Measurements from ENCODE around the gene PYCR2. TPM values are rescaled to one million over a fixed set of nuclear protein-coding genes. Genes with fewer than 3 reads are reported as not detected.

Gene PYCR2
- total RNA-seq, 1 donor from 2014 or later: 54.8 TPM

GRCh38 chr1:225871359-225872074 lies 52.5 kb downstream of the PYCR2 start:
- no peak for TF ChIP-seq CTCF (IDR thresholded peaks at IDR 0.05; ENCODE audit: unreplicated experiment)
- H3K4me3 Mint-ChIP-seq (ENCODE audit: low read depth): no peak overlapping the region
- H3K27me3 Mint-ChIP-seq: no peaks in the 10 kb centered on the region
- no peaks in the 10 kb centered on the region for H3K9me3 Mint-ChIP-seq (ENCODE audit: low read depth)
- no peak for DNase-seq (ENCODE audit: low spot score, unreplicated experiment)
- peaks cover 21% of the 10 kb centered on the region for H3K36me3 Mint-ChIP-seq (ENCODE audit: insufficient read depth)
- no peak overlapping the region for H3K27ac Mint-ChIP-seq
- peaks cover 16% of the 10 kb centered on the region for H3K4me1 Mint-ChIP-seq (ENCODE audit: low read depth)

DNA sequence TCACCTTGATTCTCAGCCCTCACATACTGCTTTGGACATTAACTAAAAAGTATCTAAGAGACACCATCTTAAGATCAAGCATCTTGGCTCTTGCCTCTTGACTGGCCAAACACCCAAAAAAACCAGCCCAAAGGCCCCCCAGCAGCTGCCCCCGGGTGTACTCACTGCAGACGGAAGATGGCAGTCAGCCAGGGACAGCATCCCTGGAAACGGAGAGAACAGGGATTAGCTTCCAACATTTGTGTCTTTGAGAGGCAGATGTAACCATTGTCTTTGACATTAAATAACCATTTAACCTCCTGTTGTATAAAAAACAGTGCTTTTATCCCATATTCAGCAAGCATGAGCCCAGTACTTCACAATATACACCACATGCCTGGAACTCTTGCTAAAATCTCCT lies 53.1 kb downstream of the PYCR2 start:
- no peak overlapping the region for H3K4me3 Mint-ChIP-seq (ENCODE audit: low read depth)
- no peaks in the 10 kb centered on the region for H3K9me3 Mint-ChIP-seq (ENCODE audit: low read depth)
- no peak for DNase-seq (ENCODE audit: low spot score, unreplicated experiment)
- no peak for TF ChIP-seq CTCF (IDR thresholded peaks at IDR 0.05; ENCODE audit: unreplicated experiment)
- H3K4me1 Mint-ChIP-seq (ENCODE audit: low read depth): peaks cover 12% of the 10 kb centered on the region
- peaks cover 20% of the 10 kb centered on the region for H3K36me3 Mint-ChIP-seq (ENCODE audit: insufficient read depth)
- no peak overlapping the region for H3K27ac Mint-ChIP-seq
- no peaks in the 10 kb centered on the region for H3K27me3 Mint-ChIP-seq

Small RNA genes within 50 kb of the gene (microRNA-seq; reads per million reads assigned to microRNA genes)
- 1.8 reads per million for gene MIR6741 (ENCODE audit: borderline number of aligned reads, unreplicated experiment)

Other genes starting within 250 kb of the PYCR2 start
- 406 and 423 TPM in 2 replicates for gene SRP9, start 146.4 kb downstream of the PYCR2 start, total RNA-seq
- gene EPHX1, start 114.1 kb downstream of the PYCR2 start, total RNA-seq: 41.2 and 41.5 TPM in 2 replicates
- 236 and 246 TPM in 2 replicates for gene TMEM63A, start 41.9 kb downstream of the PYCR2 start, total RNA-seq
- gene LEFTY1, start 35.1 kb downstream of the PYCR2 start, total RNA-seq: 22.9 and 26.0 TPM in 2 replicates
- gene LEFTY2, start 17.0 kb upstream of the PYCR2 start, total RNA-seq: 0.22 and 0.51 TPM in 2 replicates
- gene SDE2, start 75.1 kb upstream of the PYCR2 start, total RNA-seq: 15.0 and 15.1 TPM in 2 replicates
- 1,238 and 1,313 TPM in 2 replicates for gene H3-3A, start 138.5 kb upstream of the PYCR2 start, total RNA-seq

Data from progenitor cell of endocrine pancreas (in vitro differentiated cells).